H9 (cell line): ENCODE results near the gene ASB15. TPM values are rescaled to one million over a fixed set of nuclear protein-coding genes. Genes with fewer than 3 reads are reported as not detected.

Experiments
- DNase-seq: peaks from one replicate; pipeline ENCODE4 v3.0.0-alpha.2; 2017
- H2AFZ ChIP-seq: one replicate; pipeline ENCODE4 v1.6.1; 2013; ENCODE audit warnings: mild to moderate bottlenecking, low read length, control low read depth, moderate library complexity
- H2AK5ac ChIP-seq: 2 replicates; pipeline ENCODE4 v1.6.1; 2013; ENCODE audit warnings: low read length, control low read depth, mixed read lengths; ENCODE audit not compliant: insufficient read length
- H2BK120ac ChIP-seq: one replicate; pipeline ENCODE4 v1.6.1; 2013; ENCODE audit warnings: low read depth, mild to moderate bottlenecking, low read length, control low read depth, inconsistent platforms; ENCODE audit not compliant: poor library complexity, severe bottlenecking
- H2BK12ac ChIP-seq: 2 replicates; pipeline ENCODE4 v1.6.1; 2013; ENCODE audit warnings: low read length, control low read depth, mixed read lengths, low read depth; ENCODE audit not compliant: insufficient read length
- H2BK15ac ChIP-seq: 2 replicates; pipeline ENCODE4 v1.6.1; 2013; ENCODE audit warnings: low read depth, low read length, control low read depth
- H2BK20ac ChIP-seq: one replicate; pipeline ENCODE4 v1.6.1; 2013; ENCODE audit warnings: low read depth, mild to moderate bottlenecking, low read length, control low read depth, inconsistent platforms; ENCODE audit not compliant: poor library complexity, severe bottlenecking
- H2BK5ac ChIP-seq: 2 replicates; pipeline ENCODE4 v1.6.1; 2013; ENCODE audit warnings: low read length, control low read depth, mixed read lengths; ENCODE audit not compliant: insufficient read length
- H3K14ac ChIP-seq: 2 replicates; pipeline ENCODE4 v1.6.1; 2013; ENCODE audit warnings: low read length, control low read depth; ENCODE audit not compliant: insufficient read depth
- H3K18ac ChIP-seq: 2 replicates; pipeline ENCODE4 v1.6.1; 2013; ENCODE audit warnings: low read depth, mild to moderate bottlenecking, mixed read lengths, low read length, control low read depth; ENCODE audit not compliant: insufficient read length
- H3K23ac ChIP-seq: 2 replicates; pipeline ENCODE4 v1.6.1; 2013; ENCODE audit warnings: low read length, control low read depth, mixed read lengths, low read depth; ENCODE audit not compliant: insufficient read length
- H3K23me2 ChIP-seq: 2 replicates; pipeline ENCODE4 v1.6.1; 2013; ENCODE audit warnings: low read depth, mild to moderate bottlenecking, mixed read lengths, low read length, control low read depth; ENCODE audit not compliant: insufficient read length, poor library complexity, severe bottlenecking
- H3K27ac ChIP-seq: 2 replicates; pipeline ENCODE4 v1.5.1; 2013; ENCODE audit warnings: low read length, control low read depth, mixed read lengths, low read depth; ENCODE audit not compliant: insufficient read length
- H3K27me3 ChIP-seq: 2 replicates; pipeline ENCODE4 v1.6.1; 2013; ENCODE audit warnings: low read length, control low read depth, inconsistent platforms; ENCODE audit not compliant: insufficient read depth
- H3K4ac ChIP-seq: 2 replicates; pipeline ENCODE4 v1.6.1; 2013; ENCODE audit warnings: low read depth, mild to moderate bottlenecking, control low read depth, inconsistent platforms, low read length, moderate library complexity
- H3K4me1 ChIP-seq: 2 replicates; pipeline ENCODE4 v1.6.1; 2013; ENCODE audit warnings: low read length, control low read depth, inconsistent platforms; ENCODE audit not compliant: insufficient read depth
- H3K4me2 ChIP-seq: 2 replicates; pipeline ENCODE4 v1.6.1; 2013; ENCODE audit warnings: low read length, control low read depth, mixed read lengths; ENCODE audit not compliant: insufficient read length, insufficient read depth
- H3K56ac ChIP-seq: 2 replicates; pipeline ENCODE4 v1.6.1; 2013; ENCODE audit warnings: low read depth, mild to moderate bottlenecking, mixed read lengths, low read length, control low read depth; ENCODE audit not compliant: insufficient read length
- H3K79me1 ChIP-seq: 2 replicates; pipeline ENCODE4 v1.6.1; 2013; ENCODE audit warnings: low read depth, mild to moderate bottlenecking, moderate library complexity, low read length, control low read depth, inconsistent platforms; ENCODE audit not compliant: insufficient read depth, poor library complexity, severe bottlenecking
- H3K79me2 ChIP-seq: 2 replicates; pipeline ENCODE4 v1.6.1; 2013; ENCODE audit warnings: low read length, control low read depth, inconsistent platforms; ENCODE audit not compliant: insufficient read depth
- H3K9ac ChIP-seq: 2 replicates; pipeline ENCODE4 v1.6.1; 2013; ENCODE audit warnings: low read length, control low read depth, mixed read lengths; ENCODE audit not compliant: insufficient read length; ENCODE audit errors: extremely low read depth
- H3K9me3 ChIP-seq: one replicate; pipeline ENCODE4 v1.6.1; 2013; ENCODE audit warnings: low read depth, low read length, inconsistent platforms; ENCODE audit not compliant: control insufficient read depth
- H3T11ph ChIP-seq: one replicate; pipeline ENCODE4 v1.6.1; 2013; ENCODE audit warnings: mild to moderate bottlenecking, low read length, control low read depth, inconsistent platforms
- H4K20me1 ChIP-seq: one replicate; pipeline ENCODE4 v1.6.1; 2013; ENCODE audit not compliant: control insufficient read depth, insufficient read length, insufficient read depth
- H4K5ac ChIP-seq: 2 replicates; pipeline ENCODE4 v1.6.1; 2013; ENCODE audit warnings: low read depth, mild to moderate bottlenecking, mixed read lengths, low read length, control low read depth; ENCODE audit not compliant: insufficient read length
- H4K8ac ChIP-seq: replicated peaks from 2 replicates; pipeline ENCODE4 v1.6.1; 2013; ENCODE audit warnings: low read length, control low read depth, mixed read lengths, low read depth; ENCODE audit not compliant: insufficient read length
- H4K91ac ChIP-seq: 2 replicates; pipeline ENCODE4 v1.6.1; 2013; ENCODE audit warnings: low read depth, mild to moderate bottlenecking, moderate library complexity, mixed read lengths, low read length, control low read depth; ENCODE audit not compliant: insufficient read length
- H3K27ac Mint-ChIP-seq, 3 experiments: 2 replicates in 2 of 3; 3 replicates in 1 of 3; pipeline ENCODE4 v1.8.0; 2020 to 2021; ENCODE audit warnings: mixed read lengths in 3 of 3, mild to moderate bottlenecking in 1 of 3, moderate library complexity in 1 of 3
- H3K27me3 Mint-ChIP-seq: 2 replicates; pipeline ENCODE4 v1.8.0; 2021; ENCODE audit warnings: low read depth, mild to moderate bottlenecking, moderate library complexity, mixed read lengths
- H3K36me3 Mint-ChIP-seq, 3 experiments: 2 replicates in 2 of 3; 3 replicates in 1 of 3; pipeline ENCODE4 v1.8.0; 2020 to 2021; ENCODE audit warnings: low read depth in 3 of 3, mixed read lengths in 3 of 3; ENCODE audit not compliant: insufficient read depth in 1 of 3
- H3K4me1 Mint-ChIP-seq, 2 experiments: 2 replicates each; pipeline ENCODE4 v1.8.0; 2020; ENCODE audit warnings: mixed read lengths in 2 of 2
- H3K4me3 Mint-ChIP-seq, 2 experiments: 2 replicates in 1 of 2; 3 replicates in 1 of 2; pipeline ENCODE4 v1.8.0; 2020 to 2021; ENCODE audit warnings: mild to moderate bottlenecking in 2 of 2, mixed read lengths in 2 of 2, moderate library complexity in 1 of 2
- H3K9me3 Mint-ChIP-seq, 2 experiments: 2 replicates in 1 of 2; 3 replicates in 1 of 2; pipeline ENCODE4 v1.8.0; 2020; ENCODE audit warnings: mild to moderate bottlenecking in 2 of 2, mixed read lengths in 2 of 2, moderate library complexity in 1 of 2
- WGBS: extraction: QIAGEN DNeasy Blood & Tissue Kit; methylation state at CpG from one replicate; pipeline ENCODE4 v1.1.7; 2013; ENCODE audit warnings: missing lambda C conversion rate, low lambda C conversion rate, mixed read lengths; ENCODE audit not compliant: insufficient read length; ENCODE audit errors: extremely low coverage; 5-methylcytosine and 5-hydroxymethylcytosine counted together
- total RNA-seq: library from RNA; stranded (reverse); gene quantifications from 2 replicates; pipeline ENCODE4 v1.2.1, GENCODE V29; 2021
- TF ChIP-seq, protein P1 (sequence below): fragments of 200-600 bp; sonication (generic); conservative IDR thresholded peaks from 3 replicates; pipeline ENCODE4 v1.8.0; 2021; ENCODE audit warnings: antibody characterized with exemption, mild to moderate bottlenecking

ASB15 gene
- total RNA-seq, 1 experiment from 2014 or later: not detected

DNA sequence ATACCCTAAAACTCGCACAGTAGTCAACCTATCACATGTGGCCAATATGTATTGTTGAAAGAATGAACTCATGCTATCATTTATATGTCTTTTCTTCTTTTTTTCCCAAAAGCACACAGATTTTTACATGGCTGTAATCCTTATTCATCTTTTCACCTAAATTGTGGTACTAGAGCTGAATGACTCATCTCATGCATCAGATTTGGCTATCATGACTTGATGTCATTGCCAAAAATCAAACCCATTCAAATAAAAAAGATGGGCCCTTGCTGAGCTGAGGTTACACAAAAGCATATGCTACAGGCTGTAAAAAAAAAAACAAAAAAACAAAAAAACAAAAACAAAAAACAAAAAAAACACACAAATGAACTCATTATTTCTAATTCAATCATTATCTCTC, 50.8 kb downstream of the ASB15 start:
- H3K79me1 ChIP-seq: no peaks in the 10 kb centered on the region
- no peak overlapping the region for H3K4me2 ChIP-seq
- no peak overlapping the region for H2BK12ac ChIP-seq
- no peaks in the 10 kb centered on the region for H3K36me3 Mint-ChIP-seq
- H2AK5ac ChIP-seq: no peak overlapping the region
- H3K9me3 Mint-ChIP-seq: no peaks in the 10 kb centered on the region
- DNase-seq: no peak
- H3K56ac ChIP-seq: no peak overlapping the region
- no peaks in the 10 kb centered on the region for H3K9me3 ChIP-seq
- H3K79me2 ChIP-seq: no peaks in the 10 kb centered on the region
- H2BK120ac ChIP-seq: no peak overlapping the region
- H4K8ac ChIP-seq: no peak overlapping the region
- H3K23ac ChIP-seq: no peak overlapping the region
- no peaks in the 10 kb centered on the region for H3K27me3 Mint-ChIP-seq
- H2BK5ac ChIP-seq: no peak overlapping the region
- H2BK20ac ChIP-seq: no peak overlapping the region
- no peak overlapping the region for H4K5ac ChIP-seq
- H3T11ph ChIP-seq: no peak overlapping the region
- H4K20me1 ChIP-seq: no peaks in the 10 kb centered on the region
- H3K27ac ChIP-seq: no peak overlapping the region
- H3K14ac ChIP-seq: no peak overlapping the region
- H2AFZ ChIP-seq: no peak overlapping the region
- no peak overlapping the region for H3K27ac Mint-ChIP-seq
- no peak overlapping the region for H4K91ac ChIP-seq
- H3K4me1 Mint-ChIP-seq: peaks cover 5 to 15% of the 10 kb centered on the region in 2 experiments
- no peak overlapping the region for H3K9ac ChIP-seq
- no peak overlapping the region for H3K4ac ChIP-seq
- no peaks in the 10 kb centered on the region for H3K23me2 ChIP-seq
- H2BK15ac ChIP-seq: no peak overlapping the region
- H3K4me3 Mint-ChIP-seq: no peak overlapping the region
- TF ChIP-seq, protein P1, sequence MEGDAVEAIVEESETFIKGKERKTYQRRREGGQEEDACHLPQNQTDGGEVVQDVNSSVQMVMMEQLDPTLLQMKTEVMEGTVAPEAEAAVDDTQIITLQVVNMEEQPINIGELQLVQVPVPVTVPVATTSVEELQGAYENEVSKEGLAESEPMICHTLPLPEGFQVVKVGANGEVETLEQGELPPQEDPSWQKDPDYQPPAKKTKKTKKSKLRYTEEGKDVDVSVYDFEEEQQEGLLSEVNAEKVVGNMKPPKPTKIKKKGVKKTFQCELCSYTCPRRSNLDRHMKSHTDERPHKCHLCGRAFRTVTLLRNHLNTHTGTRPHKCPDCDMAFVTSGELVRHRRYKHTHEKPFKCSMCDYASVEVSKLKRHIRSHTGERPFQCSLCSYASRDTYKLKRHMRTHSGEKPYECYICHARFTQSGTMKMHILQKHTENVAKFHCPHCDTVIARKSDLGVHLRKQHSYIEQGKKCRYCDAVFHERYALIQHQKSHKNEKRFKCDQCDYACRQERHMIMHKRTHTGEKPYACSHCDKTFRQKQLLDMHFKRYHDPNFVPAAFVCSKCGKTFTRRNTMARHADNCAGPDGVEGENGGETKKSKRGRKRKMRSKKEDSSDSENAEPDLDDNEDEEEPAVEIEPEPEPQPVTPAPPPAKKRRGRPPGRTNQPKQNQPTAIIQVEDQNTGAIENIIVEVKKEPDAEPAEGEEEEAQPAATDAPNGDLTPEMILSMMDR: no peak
- no peak overlapping the region for H3K18ac ChIP-seq
- no peaks in the 10 kb centered on the region for H3K27me3 ChIP-seq
- H3K4me1 ChIP-seq: no peaks in the 10 kb centered on the region
- whole genome bisulfite sequencing: no CpG with 5 or more reads among the region's 1 CpG
